ENCODE data around the gene KCNK16. TPM values are rescaled to one million over a fixed set of nuclear protein-coding genes. Genes with fewer than 3 reads are reported as not detected.

KCNK16 gene
- total and polyA plus RNA-seq, 2 of the 13 experiments (the other 11 are each of a cell fraction or from before 2014, with no cell fraction given) = not detected

DNA sequence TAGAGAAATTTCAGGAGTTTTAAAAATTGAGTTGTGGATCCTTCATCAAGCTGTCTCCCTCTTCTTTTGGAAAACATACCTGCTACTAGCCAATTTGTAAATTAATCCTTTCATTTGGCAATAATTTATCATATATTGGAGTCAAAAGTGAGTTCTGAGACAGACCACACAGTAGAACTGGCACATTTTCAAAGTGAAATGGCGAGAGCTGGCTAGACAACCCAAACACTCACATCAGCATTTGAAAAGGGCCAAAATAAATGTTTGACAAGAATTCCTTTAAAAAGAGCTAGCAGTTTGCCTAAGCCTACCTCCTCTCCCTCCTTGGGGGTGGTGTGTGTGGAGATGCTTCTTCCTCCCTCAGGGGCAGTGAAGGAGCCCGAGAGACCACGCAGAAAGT lies 47.9 kb upstream of the KCNK16 start:
- H4K20me1 ChIP-seq (ENCODE audit: insufficient read depth, low read length) = no peaks in the 10 kb centered on the region
- no TSS peak for BruUV-seq (replicated peaks)
- no peaks in the 10 kb centered on the region for H3K79me2 ChIP-seq (ENCODE audit: insufficient read depth, low read length)
- ATAC-seq (no peak), FAIRE-seq (no peak), DNase-seq (ENCODE audit: low spot score) (no peak)
- H3K9me3 ChIP-seq (ENCODE audit: low read length) = no peaks in the 10 kb centered on the region
- in situ Hi-C loops (cut with HindIII; ENCODE audit: extremely low pct_ligation_motif_present, low pct_unique_long_range_greater_than_20kb) = loop anchor here (10.0 kb wide), 1 partner anchor 944 kb away; no protein-coding TSS in a partner anchor
- no peaks in the 10 kb centered on the region for H3K4me1 ChIP-seq (ENCODE audit: insufficient read depth, low read length)
- H2AFZ ChIP-seq (ENCODE audit: low read length) = no peak overlapping the region
- no peaks in the 10 kb centered on the region for H3K27me3 ChIP-seq (ENCODE audit: control insufficient read depth in 1 of 2, insufficient read depth in 2 of 2, low read length in 2 of 2)
- WGBS (ENCODE audit: low lambda C conversion rate) = 33% methylated on average over 3 of the region's 3 CpGs
- H3K4me3 ChIP-seq (replicated peaks in 1 of 3; ENCODE audit: insufficient read depth in 1 of 3, low read depth in 2 of 3, low read length in 3 of 3) = no peak overlapping the region
- H3K4me2 ChIP-seq (ENCODE audit: low read depth, low read length) = no peak overlapping the region
- no peak overlapping the region for H3K9ac ChIP-seq (ENCODE audit: insufficient read depth, low read depth, low read length)
- POLR2A ChIA-PET = no interaction called here
- intact Hi-C loops (cut with micrococcal nuclease; ENCODE audit: unreplicated experiment) = loop anchor here (10.0 kb wide), 1 partner anchor 934 kb away; no protein-coding TSS in a partner anchor
- CTCF ChIA-PET (ENCODE audit: low intra/inter-chr PET ratio, low total read pairs) = no interaction called here
- TF ChIP-seq CEBPG (CRISPR knock-in tag; IDR thresholded peaks at IDR 0.05) (no peak), CBX1 (IDR thresholded peaks at IDR 0.05; ENCODE audit: low read depth) (no peak), KLF15 (CRISPR knock-in tag; IDR thresholded peaks at IDR 0.05; ENCODE audit: borderline replicate concordance) (no peak)
- no peak overlapping the region for H3K27ac ChIP-seq (ENCODE audit: extremely low read length, insufficient read depth, low read length)
- H3K36me3 ChIP-seq (replicated peaks in 1 of 2; ENCODE audit: control insufficient read depth in 1 of 2, insufficient read depth in 2 of 2, low read length in 2 of 2) = no peaks in the 10 kb centered on the region

GRCh38 chr6:39369987-39370386 lies 47.5 kb upstream of the KCNK16 start:
- WGBS (ENCODE audit: low lambda C conversion rate) = 0% methylated on average over 1 of the region's 1 CpG
- CTCF ChIA-PET (ENCODE audit: low intra/inter-chr PET ratio, low total read pairs) = no interaction called here
- POLR2A ChIA-PET = no interaction called here
- H4K20me1 ChIP-seq (ENCODE audit: insufficient read depth, low read length) = no peaks in the 10 kb centered on the region
- H3K9me3 ChIP-seq (ENCODE audit: low read length) = no peaks in the 10 kb centered on the region
- FAIRE-seq (no peak), DNase-seq (ENCODE audit: low spot score) (no peak), ATAC-seq (no peak; the same call in 2 of the 3 replicates)
- BruUV-seq (replicated peaks) = no TSS peak
- no peak overlapping the region for H3K9ac ChIP-seq (ENCODE audit: insufficient read depth, low read depth, low read length)
- H3K4me1 ChIP-seq (ENCODE audit: insufficient read depth, low read length) = no peaks in the 10 kb centered on the region
- in situ Hi-C loops (cut with HindIII; ENCODE audit: extremely low pct_ligation_motif_present, low pct_unique_long_range_greater_than_20kb) (loop anchor here (10.0 kb wide), 1 partner anchor 945 kb away; no protein-coding TSS in a partner anchor), intact Hi-C loops (cut with micrococcal nuclease; ENCODE audit: unreplicated experiment) (loop anchor here (10.0 kb wide), 1 partner anchor 935 kb away; no protein-coding TSS in a partner anchor)
- H3K4me3 ChIP-seq (replicated peaks in 1 of 3; ENCODE audit: insufficient read depth in 1 of 3, low read depth in 2 of 3, low read length in 3 of 3) = no peak overlapping the region
- H3K4me2 ChIP-seq (ENCODE audit: low read depth, low read length) = no peak overlapping the region
- no peaks in the 10 kb centered on the region for H3K79me2 ChIP-seq (ENCODE audit: insufficient read depth, low read length)
- TF ChIP-seq HOXA7 (CRISPR knock-in tag; IDR thresholded peaks at IDR 0.05) (no peak), BRD4 (CRISPR knock-in tag; IDR thresholded peaks at IDR 0.05) (no peak), RBFOX2 (IDR thresholded peaks at IDR 0.05; ENCODE audit: low read depth, low read length) (no peak), U2AF2 (IDR thresholded peaks at IDR 0.05; ENCODE audit: low read depth, low read length) (no peak), ZNF788 (CRISPR knock-in tag; IDR thresholded peaks at IDR 0.05; ENCODE audit: borderline replicate concordance) (no peak), NR1H2 (CRISPR knock-in tag; IDR thresholded peaks at IDR 0.05; ENCODE audit: borderline replicate concordance, low read depth) (no peak), YEATS2 (CRISPR knock-in tag; IDR thresholded peaks at IDR 0.05; ENCODE audit: borderline replicate concordance) (no peak), TGIF2 (CRISPR knock-in tag; IDR thresholded peaks at IDR 0.05) (no peak), RNF219 (CRISPR knock-in tag; IDR thresholded peaks at IDR 0.05) (no peak), DMAP1 (CRISPR knock-in tag; IDR thresholded peaks at IDR 0.05) (no peak), ZBTB33 (CRISPR knock-in tag; IDR thresholded peaks at IDR 0.05) (no peak), POLR2G (IDR thresholded peaks at IDR 0.05; ENCODE audit: low read depth, low read length) (no peak)
- H3K36me3 ChIP-seq (replicated peaks in 1 of 2; ENCODE audit: control insufficient read depth in 1 of 2, insufficient read depth in 2 of 2, low read length in 2 of 2) = no peaks in the 10 kb centered on the region
- H3K27me3 ChIP-seq (ENCODE audit: control insufficient read depth in 1 of 2, insufficient read depth in 2 of 2, low read length in 2 of 2) = no peaks in the 10 kb centered on the region
- no peak overlapping the region for H3K27ac ChIP-seq (ENCODE audit: extremely low read length, insufficient read depth, low read length)
- no peak overlapping the region for H2AFZ ChIP-seq (ENCODE audit: low read length)

All from HepG2 (cell line).